22Rv1 (cell line): ENCODE results near the gene ABCF2.
A peak's percentile ranks its signal among the peaks of the same experiment; 100 is the strongest.

Source experiments
- ZFX ChIP-seq: fragments of 450-650 bp; IDR thresholded peaks from 2 replicates; pipeline ENCODE4 v1.6.1; 2017; ENCODE audit warnings: antibody characterized with exemption, borderline replicate concordance
- TF ChIP-seq, protein P1 (sequence below): fragments of 450-650 bp; IDR thresholded peaks from 2 replicates; pipeline ENCODE4 v1.5.1; 2017; ENCODE audit warnings: mild to moderate bottlenecking

DNA sequence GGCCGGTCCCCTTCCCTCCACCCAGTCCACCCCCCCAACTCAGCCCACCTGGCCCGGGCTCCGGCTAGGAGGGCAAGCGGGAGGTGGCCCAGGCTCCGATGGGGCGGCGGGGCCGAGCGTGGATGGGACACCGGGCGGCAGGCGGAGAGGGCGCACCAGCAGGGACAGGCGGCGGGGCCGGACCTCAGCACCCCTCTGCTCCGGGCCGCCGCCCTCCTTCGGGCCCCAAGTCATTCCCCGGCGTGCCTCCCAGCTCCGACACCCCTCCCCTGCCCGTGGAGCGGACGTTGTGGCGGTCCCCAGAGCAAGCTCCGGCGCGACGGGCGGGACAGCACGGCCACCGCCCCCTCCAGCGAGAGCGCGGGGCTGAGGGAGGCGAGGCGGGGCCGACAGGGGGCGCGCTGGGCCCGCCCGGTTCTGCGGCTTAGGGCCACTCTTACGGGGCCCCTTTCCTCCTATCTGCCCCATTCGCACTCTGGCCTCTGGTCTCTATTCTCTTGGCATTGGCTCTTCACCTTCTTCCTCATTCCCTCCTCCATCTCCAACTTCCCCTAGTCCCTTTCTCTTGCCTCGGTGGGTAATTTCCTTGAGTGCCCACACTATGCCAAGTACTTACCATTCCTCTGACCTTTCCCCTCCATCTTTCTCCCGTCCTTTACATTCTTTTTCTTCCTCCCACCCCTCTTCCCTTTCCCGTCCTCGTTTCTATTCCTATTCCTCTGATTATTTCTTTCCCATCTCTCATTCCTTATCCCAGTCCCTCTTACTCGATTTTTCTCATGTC, 58.8 kb downstream of the ABCF2 start:
- TF ChIP-seq, protein P1, sequence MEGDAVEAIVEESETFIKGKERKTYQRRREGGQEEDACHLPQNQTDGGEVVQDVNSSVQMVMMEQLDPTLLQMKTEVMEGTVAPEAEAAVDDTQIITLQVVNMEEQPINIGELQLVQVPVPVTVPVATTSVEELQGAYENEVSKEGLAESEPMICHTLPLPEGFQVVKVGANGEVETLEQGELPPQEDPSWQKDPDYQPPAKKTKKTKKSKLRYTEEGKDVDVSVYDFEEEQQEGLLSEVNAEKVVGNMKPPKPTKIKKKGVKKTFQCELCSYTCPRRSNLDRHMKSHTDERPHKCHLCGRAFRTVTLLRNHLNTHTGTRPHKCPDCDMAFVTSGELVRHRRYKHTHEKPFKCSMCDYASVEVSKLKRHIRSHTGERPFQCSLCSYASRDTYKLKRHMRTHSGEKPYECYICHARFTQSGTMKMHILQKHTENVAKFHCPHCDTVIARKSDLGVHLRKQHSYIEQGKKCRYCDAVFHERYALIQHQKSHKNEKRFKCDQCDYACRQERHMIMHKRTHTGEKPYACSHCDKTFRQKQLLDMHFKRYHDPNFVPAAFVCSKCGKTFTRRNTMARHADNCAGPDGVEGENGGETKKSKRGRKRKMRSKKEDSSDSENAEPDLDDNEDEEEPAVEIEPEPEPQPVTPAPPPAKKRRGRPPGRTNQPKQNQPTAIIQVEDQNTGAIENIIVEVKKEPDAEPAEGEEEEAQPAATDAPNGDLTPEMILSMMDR = peak; percentile 99
- no peak for TF ChIP-seq ZFX
